WTC11 (cell line): ENCODE measurements around the gene RBP2. TPM values are rescaled to one million over a fixed set of nuclear protein-coding genes. Genes with fewer than 3 reads are reported as not detected.

Experiments used
- ATAC-seq: fragments of 200-7000 bp; cut with Tn5 transposase; 2 replicates; pipeline ENCODE4 v1.10.0; 2021; ENCODE audit warnings: mild to moderate bottlenecking, moderate library complexity
- CTCF ChIA-PET: fragments of 300-600 bp; sonication (Branson Sonifier 250); formaldehyde crosslinking; loops from one replicate; lab custom pipeline; 2021; ENCODE audit warnings: antibody characterized with exemption; lab: Charles Lee
- POLR2A ChIA-PET: fragments of 350-600 bp; sonication (Branson Sonifier 250); formaldehyde crosslinking; loops from one replicate; lab custom pipeline; 2021; ENCODE audit warnings: antibody characterized with exemption; lab: Charles Lee
- DNase-seq: peaks from one replicate; pipeline ENCODE4 v3.0.0; 2021; ENCODE audit warnings: low spot score
- H3K27ac Mint-ChIP-seq: 2 replicates; pipeline ENCODE4 v1.8.0; 2021; ENCODE audit warnings: mixed read lengths
- H3K27me3 Mint-ChIP-seq: 2 replicates; pipeline ENCODE4 v1.8.0; 2021; ENCODE audit warnings: low read depth, mild to moderate bottlenecking, moderate library complexity, mixed read lengths
- H3K36me3 Mint-ChIP-seq: 2 replicates; pipeline ENCODE4 v1.8.0; 2021; ENCODE audit warnings: mixed read lengths
- H3K4me1 Mint-ChIP-seq: 2 replicates; pipeline ENCODE4 v1.8.0; 2022; ENCODE audit warnings: mixed read lengths
- H3K4me3 Mint-ChIP-seq: 2 replicates; pipeline ENCODE4 v1.8.0; 2021; ENCODE audit warnings: mild to moderate bottlenecking, moderate library complexity, mixed read lengths
- H3K9me3 Mint-ChIP-seq: 2 replicates; pipeline ENCODE4 v1.8.0; 2021; ENCODE audit warnings: mixed read lengths
- CBFB ChIP-seq: sonication (generic); formaldehyde crosslinking; IDR thresholded peaks from 2 replicates; pipeline ENCODE4 v1.8.1; 2022; ENCODE audit warnings: mild to moderate bottlenecking, low read depth, missing genetic modification reagents
- CREB1 ChIP-seq: sonication (generic); formaldehyde crosslinking; IDR thresholded peaks from 2 replicates; pipeline ENCODE4 v1.8.0; 2023; ENCODE audit warnings: mild to moderate bottlenecking, missing genetic modification reagents
- MXD4 ChIP-seq: fragments of 250-450 bp; sonication (Bioruptor Pico); IDR thresholded peaks from 2 replicates; pipeline ENCODE4 v1.8.0; 2021; ENCODE audit warnings: mild to moderate bottlenecking, moderate library complexity, borderline replicate concordance
- NR3C1 ChIP-seq: sonication (generic); formaldehyde crosslinking; conservative IDR thresholded peaks from 2 replicates; pipeline ENCODE4 v1.8.1; 2023; ENCODE audit warnings: low read depth, mild to moderate bottlenecking, missing genetic modification reagents
- RELA ChIP-seq: sonication (generic); formaldehyde crosslinking; IDR thresholded peaks from 2 replicates; pipeline ENCODE4 v1.8.1; 2022; ENCODE audit warnings: missing genetic modification reagents, mild to moderate bottlenecking, borderline replicate concordance
- TCF7 ChIP-seq: sonication (generic); formaldehyde crosslinking; IDR thresholded peaks from 2 replicates; pipeline ENCODE4 v1.8.0; 2022; ENCODE audit warnings: mild to moderate bottlenecking, low read depth, missing genetic modification reagents, moderate library complexity
- TEAD1 ChIP-seq: sonication (generic); formaldehyde crosslinking; IDR thresholded peaks from 2 replicates; pipeline ENCODE4 v1.8.0; 2022; ENCODE audit warnings: mild to moderate bottlenecking, missing genetic modification reagents
- ZNF263 ChIP-seq: sonication (generic); formaldehyde crosslinking; IDR thresholded peaks from 2 replicates; pipeline ENCODE4 v1.8.1; 2022; ENCODE audit warnings: low read depth, mild to moderate bottlenecking, moderate library complexity, missing genetic modification reagents
- total RNA-seq: library from RNA; stranded (reverse); gene quantifications from 3 replicates; pipeline ENCODE4 v1.2.3, GENCODE V29; 2021
- TF ChIP-seq, protein P1 (sequence below): sonication (generic); formaldehyde crosslinking; IDR thresholded peaks from 2 replicates; pipeline ENCODE4 v1.8.1; 2022; ENCODE audit warnings: low read depth, mild to moderate bottlenecking, moderate library complexity, missing genetic modification reagents, borderline replicate concordance
- TF ChIP-seq, protein P2 (sequence below): sonication (generic); formaldehyde crosslinking; IDR thresholded peaks from 2 replicates; pipeline ENCODE4 v1.8.1; 2023; ENCODE audit warnings: mild to moderate bottlenecking, missing genetic modification reagents, borderline replicate concordance
- TF ChIP-seq, protein P3 (sequence below): sonication (generic); formaldehyde crosslinking; IDR thresholded peaks from 2 replicates; pipeline ENCODE4 v1.8.0; 2023; ENCODE audit warnings: missing genetic modification reagents, mild to moderate bottlenecking, borderline replicate concordance
- TF ChIP-seq, protein P4 (sequence below): sonication (generic); formaldehyde crosslinking; IDR thresholded peaks from 2 replicates; pipeline ENCODE4 v1.8.1; 2022; ENCODE audit warnings: missing genetic modification reagents, borderline replicate concordance
- TF ChIP-seq, protein P5 (sequence below): fragments of 250-450 bp; sonication (Bioruptor Pico); IDR thresholded peaks from 2 replicates; pipeline ENCODE4 v1.9.0; 2021; ENCODE audit warnings: mild to moderate bottlenecking
- TF ChIP-seq, protein P6 (sequence below): sonication (generic); formaldehyde crosslinking; IDR thresholded peaks from 2 replicates; pipeline ENCODE4 v1.8.1; 2022; ENCODE audit warnings: low read depth, missing genetic modification reagents, borderline replicate concordance
- TF ChIP-seq, protein P7 (sequence below): fragments of 250-450 bp; sonication (Bioruptor Pico); IDR thresholded peaks from 2 replicates; pipeline ENCODE4 v2.1.2; 2022; ENCODE audit warnings: mild to moderate bottlenecking, moderate library complexity
- TF ChIP-seq, protein P8 (sequence below): sonication (generic); formaldehyde crosslinking; IDR thresholded peaks from 2 replicates; pipeline ENCODE4 v1.8.1; 2022; ENCODE audit warnings: mild to moderate bottlenecking, missing genetic modification reagents, moderate library complexity, borderline replicate concordance

RBP2 gene
- total RNA-seq, 1 experiment from 2014 or later = not detected

DNA sequence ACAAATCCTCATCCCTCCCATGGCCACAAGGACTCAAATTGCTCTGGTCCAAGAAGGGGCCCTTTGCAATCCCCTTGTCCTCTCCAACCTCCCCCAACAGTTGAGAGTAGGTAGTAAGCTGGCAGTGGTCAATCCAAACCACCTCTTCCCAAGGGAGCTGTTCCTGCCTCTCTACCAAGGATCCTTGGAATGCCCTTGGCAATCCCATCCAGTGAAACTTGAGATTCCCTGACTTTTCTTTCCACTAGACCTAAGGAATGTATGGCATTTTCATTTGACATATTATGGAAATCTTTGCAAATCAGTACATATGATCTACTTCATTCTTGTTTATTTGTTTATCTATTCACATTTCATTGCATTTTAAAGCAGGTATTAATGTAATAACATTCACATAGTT lies 4.8 kb upstream of the RBP2 start (continued):
- TF ChIP-seq, protein P1, sequence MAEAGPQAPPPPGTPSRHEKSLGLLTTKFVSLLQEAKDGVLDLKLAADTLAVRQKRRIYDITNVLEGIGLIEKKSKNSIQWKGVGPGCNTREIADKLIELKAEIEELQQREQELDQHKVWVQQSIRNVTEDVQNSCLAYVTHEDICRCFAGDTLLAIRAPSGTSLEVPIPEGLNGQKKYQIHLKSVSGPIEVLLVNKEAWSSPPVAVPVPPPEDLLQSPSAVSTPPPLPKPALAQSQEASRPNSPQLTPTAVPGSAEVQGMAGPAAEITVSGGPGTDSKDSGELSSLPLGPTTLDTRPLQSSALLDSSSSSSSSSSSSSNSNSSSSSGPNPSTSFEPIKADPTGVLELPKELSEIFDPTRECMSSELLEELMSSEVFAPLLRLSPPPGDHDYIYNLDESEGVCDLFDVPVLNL (CRISPR knock-in tag) = no peak
- TF ChIP-seq, protein P2, sequence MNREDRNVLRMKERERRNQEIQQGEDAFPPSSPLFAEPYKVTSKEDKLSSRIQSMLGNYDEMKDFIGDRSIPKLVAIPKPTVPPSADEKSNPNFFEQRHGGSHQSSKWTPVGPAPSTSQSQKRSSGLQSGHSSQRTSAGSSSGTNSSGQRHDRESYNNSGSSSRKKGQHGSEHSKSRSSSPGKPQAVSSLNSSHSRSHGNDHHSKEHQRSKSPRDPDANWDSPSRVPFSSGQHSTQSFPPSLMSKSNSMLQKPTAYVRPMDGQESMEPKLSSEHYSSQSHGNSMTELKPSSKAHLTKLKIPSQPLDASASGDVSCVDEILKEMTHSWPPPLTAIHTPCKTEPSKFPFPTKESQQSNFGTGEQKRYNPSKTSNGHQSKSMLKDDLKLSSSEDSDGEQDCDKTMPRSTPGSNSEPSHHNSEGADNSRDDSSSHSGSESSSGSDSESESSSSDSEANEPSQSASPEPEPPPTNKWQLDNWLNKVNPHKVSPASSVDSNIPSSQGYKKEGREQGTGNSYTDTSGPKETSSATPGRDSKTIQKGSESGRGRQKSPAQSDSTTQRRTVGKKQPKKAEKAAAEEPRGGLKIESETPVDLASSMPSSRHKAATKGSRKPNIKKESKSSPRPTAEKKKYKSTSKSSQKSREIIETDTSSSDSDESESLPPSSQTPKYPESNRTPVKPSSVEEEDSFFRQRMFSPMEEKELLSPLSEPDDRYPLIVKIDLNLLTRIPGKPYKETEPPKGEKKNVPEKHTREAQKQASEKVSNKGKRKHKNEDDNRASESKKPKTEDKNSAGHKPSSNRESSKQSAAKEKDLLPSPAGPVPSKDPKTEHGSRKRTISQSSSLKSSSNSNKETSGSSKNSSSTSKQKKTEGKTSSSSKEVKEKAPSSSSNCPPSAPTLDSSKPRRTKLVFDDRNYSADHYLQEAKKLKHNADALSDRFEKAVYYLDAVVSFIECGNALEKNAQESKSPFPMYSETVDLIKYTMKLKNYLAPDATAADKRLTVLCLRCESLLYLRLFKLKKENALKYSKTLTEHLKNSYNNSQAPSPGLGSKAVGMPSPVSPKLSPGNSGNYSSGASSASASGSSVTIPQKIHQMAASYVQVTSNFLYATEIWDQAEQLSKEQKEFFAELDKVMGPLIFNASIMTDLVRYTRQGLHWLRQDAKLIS (CRISPR knock-in tag) = no peak
- TF ChIP-seq ZNF263 (CRISPR knock-in tag) (no peak), CREB1 (CRISPR knock-in tag) (no peak)

DNA sequence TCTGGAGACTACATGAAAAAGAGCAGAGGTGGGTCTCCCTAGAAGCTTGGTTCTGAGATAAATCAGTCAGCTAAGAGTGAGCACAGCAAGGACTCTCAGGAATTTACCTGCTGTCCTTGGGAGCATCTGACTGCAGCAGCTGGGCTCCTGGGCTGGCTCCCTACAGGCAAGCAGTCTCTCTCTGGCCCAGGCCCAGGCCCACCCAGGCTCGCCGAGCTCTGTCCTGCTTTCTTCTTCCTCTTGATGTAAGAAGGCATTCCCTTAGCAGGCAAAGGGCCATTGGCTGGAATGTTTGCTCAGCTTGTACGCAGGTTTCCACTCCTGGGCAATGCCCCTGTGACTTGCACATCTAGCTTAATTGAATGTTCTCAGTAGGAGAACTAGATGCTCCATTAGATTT lies 4.3 kb upstream of the RBP2 start:
- peaks cover 19% of the 10 kb centered on the region for H3K4me1 Mint-ChIP-seq
- H3K4me3 Mint-ChIP-seq = no peak overlapping the region
- DNase-seq (peak; percentile 30), ATAC-seq (peak; percentile 78)
- no peaks in the 10 kb centered on the region for H3K36me3 Mint-ChIP-seq
- ChIA-PET CTCF (interaction anchor here (0.7 to 0.8 kb wide), 3 partner anchors 39 to 53 kb away, joined by 3 read pairs; no protein-coding TSS in a partner anchor), POLR2A (no interaction called here)
- no peak overlapping the region for H3K27ac Mint-ChIP-seq
- H3K27me3 Mint-ChIP-seq = no peaks in the 10 kb centered on the region
- peaks cover 4% of the 10 kb centered on the region; the same call in 1 of the 2 replicates for H3K9me3 Mint-ChIP-seq
- TF ChIP-seq NR3C1 (CRISPR knock-in tag) (no peak), CBFB (CRISPR knock-in tag) (no peak), CREB1 (CRISPR knock-in tag) (no peak), TCF7 (CRISPR knock-in tag) (no peak), RELA (CRISPR knock-in tag) (no peak), MXD4 (CRISPR knock-in tag) (no peak), TEAD1 (CRISPR knock-in tag) (no peak)
- TF ChIP-seq, protein P3, sequence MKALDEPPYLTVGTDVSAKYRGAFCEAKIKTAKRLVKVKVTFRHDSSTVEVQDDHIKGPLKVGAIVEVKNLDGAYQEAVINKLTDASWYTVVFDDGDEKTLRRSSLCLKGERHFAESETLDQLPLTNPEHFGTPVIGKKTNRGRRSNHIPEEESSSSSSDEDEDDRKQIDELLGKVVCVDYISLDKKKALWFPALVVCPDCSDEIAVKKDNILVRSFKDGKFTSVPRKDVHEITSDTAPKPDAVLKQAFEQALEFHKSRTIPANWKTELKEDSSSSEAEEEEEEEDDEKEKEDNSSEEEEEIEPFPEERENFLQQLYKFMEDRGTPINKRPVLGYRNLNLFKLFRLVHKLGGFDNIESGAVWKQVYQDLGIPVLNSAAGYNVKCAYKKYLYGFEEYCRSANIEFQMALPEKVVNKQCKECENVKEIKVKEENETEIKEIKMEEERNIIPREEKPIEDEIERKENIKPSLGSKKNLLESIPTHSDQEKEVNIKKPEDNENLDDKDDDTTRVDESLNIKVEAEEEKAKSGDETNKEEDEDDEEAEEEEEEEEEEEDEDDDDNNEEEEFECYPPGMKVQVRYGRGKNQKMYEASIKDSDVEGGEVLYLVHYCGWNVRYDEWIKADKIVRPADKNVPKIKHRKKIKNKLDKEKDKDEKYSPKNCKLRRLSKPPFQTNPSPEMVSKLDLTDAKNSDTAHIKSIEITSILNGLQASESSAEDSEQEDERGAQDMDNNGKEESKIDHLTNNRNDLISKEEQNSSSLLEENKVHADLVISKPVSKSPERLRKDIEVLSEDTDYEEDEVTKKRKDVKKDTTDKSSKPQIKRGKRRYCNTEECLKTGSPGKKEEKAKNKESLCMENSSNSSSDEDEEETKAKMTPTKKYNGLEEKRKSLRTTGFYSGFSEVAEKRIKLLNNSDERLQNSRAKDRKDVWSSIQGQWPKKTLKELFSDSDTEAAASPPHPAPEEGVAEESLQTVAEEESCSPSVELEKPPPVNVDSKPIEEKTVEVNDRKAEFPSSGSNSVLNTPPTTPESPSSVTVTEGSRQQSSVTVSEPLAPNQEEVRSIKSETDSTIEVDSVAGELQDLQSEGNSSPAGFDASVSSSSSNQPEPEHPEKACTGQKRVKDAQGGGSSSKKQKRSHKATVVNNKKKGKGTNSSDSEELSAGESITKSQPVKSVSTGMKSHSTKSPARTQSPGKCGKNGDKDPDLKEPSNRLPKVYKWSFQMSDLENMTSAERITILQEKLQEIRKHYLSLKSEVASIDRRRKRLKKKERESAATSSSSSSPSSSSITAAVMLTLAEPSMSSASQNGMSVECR (CRISPR knock-in tag) = no peak
- TF ChIP-seq, protein P4, sequence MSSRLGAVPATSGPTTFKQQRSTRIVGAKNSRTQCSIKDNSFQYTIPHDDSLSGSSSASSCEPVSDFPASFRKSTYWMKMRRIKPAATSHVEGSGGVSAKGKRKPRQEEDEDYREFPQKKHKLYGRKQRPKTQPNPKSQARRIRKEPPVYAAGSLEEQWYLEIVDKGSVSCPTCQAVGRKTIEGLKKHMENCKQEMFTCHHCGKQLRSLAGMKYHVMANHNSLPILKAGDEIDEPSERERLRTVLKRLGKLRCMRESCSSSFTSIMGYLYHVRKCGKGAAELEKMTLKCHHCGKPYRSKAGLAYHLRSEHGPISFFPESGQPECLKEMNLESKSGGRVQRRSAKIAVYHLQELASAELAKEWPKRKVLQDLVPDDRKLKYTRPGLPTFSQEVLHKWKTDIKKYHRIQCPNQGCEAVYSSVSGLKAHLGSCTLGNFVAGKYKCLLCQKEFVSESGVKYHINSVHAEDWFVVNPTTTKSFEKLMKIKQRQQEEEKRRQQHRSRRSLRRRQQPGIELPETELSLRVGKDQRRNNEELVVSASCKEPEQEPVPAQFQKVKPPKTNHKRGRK (CRISPR knock-in tag) = no peak
- TF ChIP-seq, protein P5, sequence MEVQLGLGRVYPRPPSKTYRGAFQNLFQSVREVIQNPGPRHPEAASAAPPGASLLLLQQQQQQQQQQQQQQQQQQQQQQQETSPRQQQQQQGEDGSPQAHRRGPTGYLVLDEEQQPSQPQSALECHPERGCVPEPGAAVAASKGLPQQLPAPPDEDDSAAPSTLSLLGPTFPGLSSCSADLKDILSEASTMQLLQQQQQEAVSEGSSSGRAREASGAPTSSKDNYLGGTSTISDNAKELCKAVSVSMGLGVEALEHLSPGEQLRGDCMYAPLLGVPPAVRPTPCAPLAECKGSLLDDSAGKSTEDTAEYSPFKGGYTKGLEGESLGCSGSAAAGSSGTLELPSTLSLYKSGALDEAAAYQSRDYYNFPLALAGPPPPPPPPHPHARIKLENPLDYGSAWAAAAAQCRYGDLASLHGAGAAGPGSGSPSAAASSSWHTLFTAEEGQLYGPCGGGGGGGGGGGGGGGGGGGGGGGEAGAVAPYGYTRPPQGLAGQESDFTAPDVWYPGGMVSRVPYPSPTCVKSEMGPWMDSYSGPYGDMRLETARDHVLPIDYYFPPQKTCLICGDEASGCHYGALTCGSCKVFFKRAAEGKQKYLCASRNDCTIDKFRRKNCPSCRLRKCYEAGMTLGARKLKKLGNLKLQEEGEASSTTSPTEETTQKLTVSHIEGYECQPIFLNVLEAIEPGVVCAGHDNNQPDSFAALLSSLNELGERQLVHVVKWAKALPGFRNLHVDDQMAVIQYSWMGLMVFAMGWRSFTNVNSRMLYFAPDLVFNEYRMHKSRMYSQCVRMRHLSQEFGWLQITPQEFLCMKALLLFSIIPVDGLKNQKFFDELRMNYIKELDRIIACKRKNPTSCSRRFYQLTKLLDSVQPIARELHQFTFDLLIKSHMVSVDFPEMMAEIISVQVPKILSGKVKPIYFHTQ (CRISPR knock-in tag) = no peak
- TF ChIP-seq, protein P6, sequence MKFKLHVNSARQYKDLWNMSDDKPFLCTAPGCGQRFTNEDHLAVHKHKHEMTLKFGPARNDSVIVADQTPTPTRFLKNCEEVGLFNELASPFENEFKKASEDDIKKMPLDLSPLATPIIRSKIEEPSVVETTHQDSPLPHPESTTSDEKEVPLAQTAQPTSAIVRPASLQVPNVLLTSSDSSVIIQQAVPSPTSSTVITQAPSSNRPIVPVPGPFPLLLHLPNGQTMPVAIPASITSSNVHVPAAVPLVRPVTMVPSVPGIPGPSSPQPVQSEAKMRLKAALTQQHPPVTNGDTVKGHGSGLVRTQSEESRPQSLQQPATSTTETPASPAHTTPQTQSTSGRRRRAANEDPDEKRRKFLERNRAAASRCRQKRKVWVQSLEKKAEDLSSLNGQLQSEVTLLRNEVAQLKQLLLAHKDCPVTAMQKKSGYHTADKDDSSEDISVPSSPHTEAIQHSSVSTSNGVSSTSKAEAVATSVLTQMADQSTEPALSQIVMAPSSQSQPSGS (CRISPR knock-in tag) = no peak
- TF ChIP-seq, protein P7, sequence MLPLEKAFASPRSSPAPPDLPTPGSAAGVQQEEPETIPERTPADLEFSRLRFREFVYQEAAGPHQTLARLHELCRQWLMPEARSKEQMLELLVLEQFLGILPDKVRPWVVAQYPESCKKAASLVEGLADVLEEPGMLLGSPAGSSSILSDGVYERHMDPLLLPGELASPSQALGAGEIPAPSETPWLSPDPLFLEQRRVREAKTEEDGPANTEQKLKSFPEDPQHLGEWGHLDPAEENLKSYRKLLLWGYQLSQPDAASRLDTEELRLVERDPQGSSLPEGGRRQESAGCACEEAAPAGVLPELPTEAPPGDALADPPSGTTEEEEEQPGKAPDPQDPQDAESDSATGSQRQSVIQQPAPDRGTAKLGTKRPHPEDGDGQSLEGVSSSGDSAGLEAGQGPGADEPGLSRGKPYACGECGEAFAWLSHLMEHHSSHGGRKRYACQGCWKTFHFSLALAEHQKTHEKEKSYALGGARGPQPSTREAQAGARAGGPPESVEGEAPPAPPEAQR = no peak
- TF ChIP-seq, protein P8, sequence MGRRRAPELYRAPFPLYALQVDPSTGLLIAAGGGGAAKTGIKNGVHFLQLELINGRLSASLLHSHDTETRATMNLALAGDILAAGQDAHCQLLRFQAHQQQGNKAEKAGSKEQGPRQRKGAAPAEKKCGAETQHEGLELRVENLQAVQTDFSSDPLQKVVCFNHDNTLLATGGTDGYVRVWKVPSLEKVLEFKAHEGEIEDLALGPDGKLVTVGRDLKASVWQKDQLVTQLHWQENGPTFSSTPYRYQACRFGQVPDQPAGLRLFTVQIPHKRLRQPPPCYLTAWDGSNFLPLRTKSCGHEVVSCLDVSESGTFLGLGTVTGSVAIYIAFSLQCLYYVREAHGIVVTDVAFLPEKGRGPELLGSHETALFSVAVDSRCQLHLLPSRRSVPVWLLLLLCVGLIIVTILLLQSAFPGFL (CRISPR knock-in tag) = no peak
